Upper lobe of left lung (tissue), 6 donors: ENCODE results near the gene KRT85. TPM values are rescaled to one million over a fixed set of nuclear protein-coding genes. Genes with fewer than 3 reads are reported as not detected.

Experiments
- ATAC-seq, 2 donors: fragments of 200-7000 bp; cut with Tn5 transposase; one replicate each; pipeline ENCODE4 v1.9.1; 2022; ENCODE audit warnings: mild to moderate bottlenecking in 2 of 2, moderate library complexity in 2 of 2; ENCODE audit not compliant: low FRiP score in 2 of 2
- DNase-seq, 2 donors: peaks; one replicate each; pipeline ENCODE4 v3.0.0-alpha.2; 2019 to 2020
- H3K27ac ChIP-seq, 4 donors: fragments of 200-600 bp; sonication (generic); one replicate each; pipeline ENCODE4 v1.5.1; 2016 to 2019
- H3K27me3 ChIP-seq, 4 donors: fragments of 200-600 bp; sonication (generic); one replicate each; pipeline ENCODE4 v1.5.1; 2017 to 2019
- H3K36me3 ChIP-seq, 4 donors: fragments of 200-600 bp; sonication (generic); one replicate each; pipeline ENCODE4 v1.5.1; 2016 to 2019
- H3K4me1 ChIP-seq, 4 donors: fragments of 200-600 bp; sonication (generic); one replicate each; pipeline ENCODE4 v1.5.1; 2018 to 2019
- H3K4me3 ChIP-seq, 4 donors: fragments of 200-600 bp; sonication (generic); one replicate each; pipeline ENCODE4 v1.5.1; 2017 to 2019; ENCODE audit warnings: mild to moderate bottlenecking in 2 of 4, moderate library complexity in 1 of 4
- H3K9me3 ChIP-seq, 4 donors: fragments of 200-600 bp; sonication (generic); one replicate each; pipeline ENCODE4 v1.5.1; 2018 to 2019
- EP300 ChIP-seq, 4 donors: sonication (generic); formaldehyde crosslinking; IDR thresholded peaks; one replicate each; pipeline ENCODE4 v1.5.1; 2017; ENCODE audit warnings: antibody characterized with exemption in 4 of 4, control low read depth in 2 of 4
- POLR2A ChIP-seq, 4 donors: fragments of 450-650 bp; IDR thresholded peaks; one replicate each; pipeline ENCODE4 v1.5.1; 2016 to 2017; ENCODE audit warnings: antibody characterized with exemption in 4 of 4, mild to moderate bottlenecking in 2 of 4
- POLR2AphosphoS5 ChIP-seq, 2 donors: sonication (generic); formaldehyde crosslinking; IDR thresholded peaks; one replicate each; pipeline ENCODE4 v1.5.1; 2017; ENCODE audit warnings: antibody characterized with exemption in 2 of 2
- WGBS, 2 donors: methylation state at CpG; one replicate each; pipeline ENCODE4 v1.1.5; 2017 to 2018; 5-methylcytosine and 5-hydroxymethylcytosine counted together
- total RNA-seq, 6 donors: library from RNA; depleted of rRNA in 4 of 6; stranded (reverse); fragments of >200 nt in 4 of 6; gene quantifications; one replicate each; pipeline versions ENCODE4 v1.1.0 to v1.2.1, GENCODE V29; 2016 to 2021
- TF ChIP-seq, protein P1 (sequence below), 6 experiments: fragments of 450-650 bp in 4 of 6; fragments of 200-600 bp in 2 of 6; sonication (generic) in 2 of 6; IDR thresholded peaks; one replicate each; pipeline ENCODE4 v1.5.1; 2016 to 2019; ENCODE audit warnings: antibody characterized with exemption in 6 of 6
- donor health status: DM: no; HTN: no; CAD: no; lungs with moderate emphysema.
- donor health status: DM: no; HTN: yes; CAD: no; lungs with severe emphysema.

The KRT85 gene
- total RNA-seq, 6 donors from 2014 or later = not detected

DNA sequence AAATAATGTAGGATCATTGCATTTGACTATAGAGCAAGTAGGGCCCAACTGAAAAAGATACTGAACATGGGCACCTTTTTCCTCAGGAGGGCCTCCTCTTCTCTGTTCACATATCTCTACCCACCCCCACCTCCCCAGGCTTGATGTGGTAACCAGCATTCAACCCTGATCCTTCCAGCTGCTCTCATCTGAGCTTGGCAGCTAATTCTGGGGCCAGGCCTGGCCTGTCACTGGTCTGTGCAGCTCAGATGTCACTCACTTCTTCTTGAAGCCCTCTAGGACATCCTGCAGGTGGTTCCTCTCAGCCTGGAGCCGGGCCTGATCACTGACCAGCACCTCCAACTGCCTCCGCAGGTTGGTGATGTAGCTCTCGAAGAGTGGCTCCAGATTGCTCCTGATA, 16.1 kb upstream of the KRT85 start:
- Histone ChIP-seq H3K27ac (no peak overlapping the region), H3K4me3 (no peak overlapping the region), H3K4me1 (no peaks in the 10 kb centered on the region), H3K36me3 (no peaks in the 10 kb centered on the region), H3K9me3 (no peaks in the 10 kb centered on the region), H3K27me3 (no peaks in the 10 kb centered on the region)
- DNase-seq (no peak), ATAC-seq (no peak)
- no peak for TF ChIP-seq POLR2AphosphoS5 (IDR thresholded peaks at IDR 0.05)
- TF ChIP-seq, protein P1, sequence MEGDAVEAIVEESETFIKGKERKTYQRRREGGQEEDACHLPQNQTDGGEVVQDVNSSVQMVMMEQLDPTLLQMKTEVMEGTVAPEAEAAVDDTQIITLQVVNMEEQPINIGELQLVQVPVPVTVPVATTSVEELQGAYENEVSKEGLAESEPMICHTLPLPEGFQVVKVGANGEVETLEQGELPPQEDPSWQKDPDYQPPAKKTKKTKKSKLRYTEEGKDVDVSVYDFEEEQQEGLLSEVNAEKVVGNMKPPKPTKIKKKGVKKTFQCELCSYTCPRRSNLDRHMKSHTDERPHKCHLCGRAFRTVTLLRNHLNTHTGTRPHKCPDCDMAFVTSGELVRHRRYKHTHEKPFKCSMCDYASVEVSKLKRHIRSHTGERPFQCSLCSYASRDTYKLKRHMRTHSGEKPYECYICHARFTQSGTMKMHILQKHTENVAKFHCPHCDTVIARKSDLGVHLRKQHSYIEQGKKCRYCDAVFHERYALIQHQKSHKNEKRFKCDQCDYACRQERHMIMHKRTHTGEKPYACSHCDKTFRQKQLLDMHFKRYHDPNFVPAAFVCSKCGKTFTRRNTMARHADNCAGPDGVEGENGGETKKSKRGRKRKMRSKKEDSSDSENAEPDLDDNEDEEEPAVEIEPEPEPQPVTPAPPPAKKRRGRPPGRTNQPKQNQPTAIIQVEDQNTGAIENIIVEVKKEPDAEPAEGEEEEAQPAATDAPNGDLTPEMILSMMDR (IDR thresholded peaks at IDR 0.05) = no peak
- no peak for TF ChIP-seq POLR2A (IDR thresholded peaks at IDR 0.05)
- 90% methylated on average over 3 of the region's 3 CpGs; no CpG with 5 or more reads in 1 of the 2 donors for WGBS, 2 donors

DNA sequence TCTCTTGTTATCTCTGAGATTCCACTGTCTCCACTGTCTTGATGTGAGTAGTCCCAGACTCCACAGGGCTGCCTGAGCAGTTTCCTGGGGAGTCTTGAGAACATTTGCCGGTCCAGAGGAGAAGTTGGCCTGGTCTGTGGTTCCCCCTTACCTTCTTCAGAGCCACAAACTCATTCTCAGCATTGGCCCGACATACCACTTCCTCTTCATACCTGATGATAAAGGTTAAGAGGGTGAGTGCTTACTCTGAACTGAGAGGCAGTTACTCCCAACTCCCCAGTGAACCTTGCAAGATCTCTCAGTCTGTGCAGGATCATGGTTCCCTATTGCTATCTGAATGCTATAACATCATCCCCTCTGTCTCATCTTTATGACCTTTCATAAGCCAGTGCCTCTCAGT, 15.6 kb upstream of the KRT85 start:
- ATAC-seq (no peak), DNase-seq (no peak)
- H3K4me3 ChIP-seq = no peak overlapping the region
- no peaks in the 10 kb centered on the region for H3K27me3 ChIP-seq
- no peak overlapping the region for H3K27ac ChIP-seq
- no peak for TF ChIP-seq POLR2A (IDR thresholded peaks at IDR 0.05)
- TF ChIP-seq, protein P1 (IDR thresholded peaks at IDR 0.05) = no peak
- no peak for TF ChIP-seq POLR2AphosphoS5 (IDR thresholded peaks at IDR 0.05)
- no peak for TF ChIP-seq EP300 (IDR thresholded peaks at IDR 0.05)
- no peaks in the 10 kb centered on the region for H3K9me3 ChIP-seq
- 66 to 82% methylated on average over 2 of the region's 2 CpGs for WGBS, 2 donors
- H3K36me3 ChIP-seq = no peaks in the 10 kb centered on the region
- no peaks in the 10 kb centered on the region for H3K4me1 ChIP-seq

DNA sequence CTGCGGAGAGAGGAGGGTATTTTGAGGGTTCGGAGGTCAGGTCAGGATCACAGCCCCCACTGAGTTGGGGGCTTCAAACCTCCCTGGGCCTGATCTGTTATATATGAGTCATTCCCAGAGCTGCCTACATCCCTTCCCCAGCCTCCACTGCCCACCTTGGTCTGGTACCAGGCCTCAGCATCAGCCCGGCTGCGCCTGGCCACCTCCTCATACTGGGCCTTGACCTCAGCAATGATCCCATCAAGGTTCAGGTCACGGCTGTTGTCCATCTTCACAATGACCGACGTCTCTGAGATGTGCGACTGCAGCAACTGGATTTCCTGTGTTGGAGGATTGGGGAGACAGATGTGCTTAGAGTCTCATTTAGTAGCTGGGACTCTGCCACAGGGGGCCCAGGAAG, 13.9 kb upstream of the KRT85 start:
- 66 to 87% methylated on average over 5 to 8 of the region's 8 CpGs for WGBS, 2 donors
- H3K9me3 ChIP-seq = no peaks in the 10 kb centered on the region
- DNase-seq (no peak), ATAC-seq (no peak)
- no peaks in the 10 kb centered on the region for H3K27me3 ChIP-seq
- no peak overlapping the region for H3K27ac ChIP-seq
- H3K4me3 ChIP-seq = no peak overlapping the region
- no peak for TF ChIP-seq POLR2AphosphoS5 (IDR thresholded peaks at IDR 0.05)
- no peak for TF ChIP-seq EP300 (IDR thresholded peaks at IDR 0.05)
- no peak for TF ChIP-seq POLR2A (IDR thresholded peaks at IDR 0.05)
- TF ChIP-seq, protein P1 (IDR thresholded peaks at IDR 0.05) = no peak
- no peaks in the 10 kb centered on the region for H3K36me3 ChIP-seq
- H3K4me1 ChIP-seq = no peaks in the 10 kb centered on the region

DNA sequence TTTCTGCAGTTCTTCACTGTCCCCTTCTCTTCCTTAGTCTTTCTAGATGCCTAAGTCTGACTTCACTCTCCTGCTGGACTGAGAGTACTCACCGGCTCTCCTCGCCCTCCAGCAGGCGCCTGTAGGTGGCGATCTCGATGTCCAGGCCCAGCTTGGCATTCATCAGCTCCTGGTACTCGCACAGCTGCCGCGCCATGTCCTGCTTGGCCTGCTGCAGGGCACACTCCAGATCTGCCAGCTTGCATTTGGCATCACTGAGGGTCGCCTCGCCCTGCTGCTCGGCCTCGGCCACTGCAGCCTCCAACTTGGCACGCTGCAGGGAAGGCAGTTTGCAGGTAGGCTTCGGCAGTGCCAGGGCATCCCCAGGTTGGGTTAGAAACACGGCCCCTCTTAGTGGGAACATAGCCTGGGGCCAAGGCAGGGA, 13.0 kb upstream of the KRT85 start:
- no peaks in the 10 kb centered on the region for H3K9me3 ChIP-seq
- H3K27me3 ChIP-seq = no peaks in the 10 kb centered on the region
- 44% methylated on average over 6 to 12 of the region's 15 CpGs for WGBS, 2 donors
- ATAC-seq (no peak), DNase-seq (peak; percentile 50 to 77)
- H3K4me3 ChIP-seq = no peak overlapping the region
- no peaks in the 10 kb centered on the region for H3K4me1 ChIP-seq
- no peak overlapping the region for H3K27ac ChIP-seq
- TF ChIP-seq, protein P1 (IDR thresholded peaks at IDR 0.05) = peak; percentile 28 to 56 (median 36)
- no peak for TF ChIP-seq POLR2A (IDR thresholded peaks at IDR 0.05)
- H3K36me3 ChIP-seq = no peaks in the 10 kb centered on the region

DNA sequence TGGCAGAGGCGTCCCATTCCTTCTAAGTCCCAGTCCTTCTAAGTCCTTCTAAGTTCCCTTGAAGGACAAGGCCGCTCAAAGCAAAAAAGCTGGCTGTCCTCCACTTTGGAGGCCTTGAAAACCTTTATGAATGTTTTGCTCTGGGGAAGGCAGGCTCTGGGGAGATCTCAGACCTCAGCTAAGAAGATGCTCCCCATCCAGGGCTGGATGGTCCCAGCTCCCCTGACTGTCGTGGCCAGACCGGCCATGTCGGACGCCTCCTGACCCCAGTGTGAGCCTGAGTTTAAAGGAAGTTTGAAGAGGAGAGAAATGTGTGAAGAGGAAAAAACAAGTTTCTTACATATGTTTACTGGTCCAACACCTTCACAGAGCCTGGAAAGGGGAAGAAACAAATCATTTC, 12.3 kb upstream of the KRT85 start:
- no peaks in the 10 kb centered on the region for H3K9me3 ChIP-seq
- no peak overlapping the region for H3K4me3 ChIP-seq
- H3K27ac ChIP-seq = no peak overlapping the region
- TF ChIP-seq POLR2AphosphoS5 (IDR thresholded peaks at IDR 0.05) = no peak
- no peak for TF ChIP-seq POLR2A (IDR thresholded peaks at IDR 0.05)
- TF ChIP-seq EP300 (IDR thresholded peaks at IDR 0.05) = no peak
- TF ChIP-seq, protein P1 (IDR thresholded peaks at IDR 0.05) = no peak
- H3K27me3 ChIP-seq = no peaks in the 10 kb centered on the region
- no peaks in the 10 kb centered on the region for H3K4me1 ChIP-seq
- H3K36me3 ChIP-seq = no peaks in the 10 kb centered on the region
- WGBS, 2 donors = 91 to 93% methylated on average over 6 of the region's 6 CpGs
- no peak for DNase-seq
- ATAC-seq = no peak
